GM23248 (cell line): ENCODE data around the gene HLCS. TPM values are rescaled to one million over a fixed set of nuclear protein-coding genes. Genes with fewer than 3 reads are reported as not detected.

Experiments
- DNase-seq: peaks from one replicate; pipeline ENCODE4 v3.0.0-alpha.2; 2015
- H2AFZ ChIP-seq: fragments of 200-600 bp; sonication (generic); 2 replicates; pipeline ENCODE4 v1.6.1; 2016; ENCODE audit warnings: antibody characterized with exemption
- H3F3A ChIP-seq: fragments of 200-600 bp; sonication (generic); 2 replicates; pipeline ENCODE4 v1.6.1; 2016; ENCODE audit warnings: mild to moderate bottlenecking, antibody characterized with exemption, mixed run types; ENCODE audit not compliant: insufficient read depth
- H3K27ac ChIP-seq: fragments of 200-600 bp; sonication (generic); 2 replicates; pipeline ENCODE4 v1.5.1; 2016; ENCODE audit warnings: mild to moderate bottlenecking
- H3K27me3 ChIP-seq: fragments of 200-600 bp; sonication (generic); replicated peaks from 2 replicates; pipeline ENCODE4 v1.6.1; 2016; ENCODE audit warnings: mild to moderate bottlenecking; ENCODE audit not compliant: insufficient read depth
- H3K36me3 ChIP-seq: fragments of 200-600 bp; sonication (generic); 2 replicates; pipeline ENCODE4 v1.6.1; 2016; ENCODE audit warnings: low read depth, mild to moderate bottlenecking
- H3K4me1 ChIP-seq: fragments of 200-600 bp; sonication (generic); 2 replicates; pipeline ENCODE4 v1.6.1; 2016; ENCODE audit warnings: mild to moderate bottlenecking; ENCODE audit not compliant: insufficient read depth
- H3K4me2 ChIP-seq: fragments of 200-600 bp; sonication (generic); one replicate; pipeline ENCODE4 v1.6.1; 2016; ENCODE audit warnings: mild to moderate bottlenecking; ENCODE audit not compliant: unreplicated experiment
- H3K4me3 ChIP-seq: fragments of 200-600 bp; sonication (generic); 2 replicates; pipeline ENCODE4 v1.5.1; 2016; ENCODE audit warnings: mild to moderate bottlenecking
- H3K79me2 ChIP-seq: fragments of 200-600 bp; sonication (generic); 2 replicates; pipeline ENCODE4 v1.6.1; 2016; ENCODE audit warnings: mild to moderate bottlenecking; ENCODE audit not compliant: insufficient read depth
- H3K9ac ChIP-seq: fragments of 200-600 bp; sonication (generic); 2 replicates; pipeline ENCODE4 v1.6.1; 2016; ENCODE audit warnings: mild to moderate bottlenecking
- H3K9me2 ChIP-seq: fragments of 200-600 bp; sonication (generic); 2 replicates; pipeline ENCODE4 v1.6.1; 2016; ENCODE audit warnings: mixed run types, mild to moderate bottlenecking, moderate library complexity; ENCODE audit not compliant: insufficient read depth
- H3K9me3 ChIP-seq: fragments of 200-600 bp; sonication (generic); one replicate; pipeline ENCODE4 v1.6.1; 2017; ENCODE audit warnings: low read depth
- H4K20me1 ChIP-seq: fragments of 200-600 bp; sonication (generic); 2 replicates; pipeline ENCODE4 v1.6.0; 2016; ENCODE audit not compliant: insufficient read depth
- EZH2 ChIP-seq: fragments of 200-600 bp; sonication (generic); IDR thresholded peaks from 2 replicates; pipeline ENCODE4 v1.6.1; 2018; ENCODE audit warnings: antibody characterized with exemption, mild to moderate bottlenecking; ENCODE audit not compliant: insufficient read depth, poor library complexity, severe bottlenecking
- EZH2phosphoT487 ChIP-seq: fragments of 200-600 bp; sonication (generic); IDR thresholded peaks from 2 replicates; pipeline ENCODE4 v1.6.1; 2018; ENCODE audit warnings: antibody characterized with exemption, moderate library complexity, mild to moderate bottlenecking, low read depth; ENCODE audit not compliant: insufficient read depth
- WGBS, 2 experiments: methylation state at CpG; one replicate each; pipeline ENCODE4 v1.1.6; 2015 to 2017; ENCODE audit warnings: low lambda C conversion rate in 2 of 2, low coverage in 1 of 2; ENCODE audit errors: missing lambda C conversion rate in 2 of 2; 5-methylcytosine and 5-hydroxymethylcytosine counted together
- in situ Hi-C: fragments of 300-500 bp; cut with MboI; formaldehyde crosslinking; loops from 2 replicates; pipeline ENCODE4 v1.15.0; 2020
- polyA plus RNA-seq: library from polyadenylated mRNA; unstranded; fragments of >200 nt; fragmentation: Nextera tagmentation; extraction: Ambion mirVana; gene quantifications from 2 replicates; pipeline ENCODE4 v1.2.1, GENCODE V29; 2016
- total RNA-seq: library from RNA; depleted of rRNA; stranded (reverse); fragments of >200 nt; shearing (Covaris generic); gene quantifications from 2 replicates; pipeline ENCODE4 v1.2.3, GENCODE V29; 2014

Gene HLCS
- total and polyA plus RNA-seq, 2 experiments from 2014 or later = 21.4 to 42.5 TPM

GRCh38 chr21:36904093-36904666 lies 62.3 kb downstream of the HLCS start:
- WGBS, 2 experiments = 75 to 77% methylated on average over 3 of the region's 3 CpGs
- Histone ChIP-seq H3F3A (peaks cover under 1% of the 10 kb centered on the region; the same call in 1 of the 2 replicates), H2AFZ (no peak overlapping the region), H3K9ac (no peak overlapping the region), H3K27ac (no peak overlapping the region), H3K36me3 (no peaks in the 10 kb centered on the region), H3K9me3 (no peaks in the 10 kb centered on the region), H3K4me2 (no peak overlapping the region), H3K79me2 (peaks cover 35% of the 10 kb centered on the region), H3K4me3 (no peak overlapping the region), H3K9me2 (no peaks in the 10 kb centered on the region), H4K20me1 (no peaks in the 10 kb centered on the region), H3K27me3 (no peaks in the 10 kb centered on the region), H3K4me1 (peaks cover 3% of the 10 kb centered on the region)
- no peak for DNase-seq
- in situ Hi-C loops = no loop called here
- TF ChIP-seq EZH2 (no peak), EZH2phosphoT487 (no peak)

- Histone ChIP-seq H3K27me3 (no peaks in the 10 kb centered on the region), H3K27ac (no peak overlapping the region), H3K4me3 (no peak overlapping the region), H4K20me1 (no peaks in the 10 kb centered on the region), H3K9me2 (no peaks in the 10 kb centered on the region), H3K4me2 (no peak overlapping the region), H3K36me3 (no peaks in the 10 kb centered on the region), H3K4me1 (no peaks in the 10 kb centered on the region), H3F3A (no peaks in the 10 kb centered on the region), H2AFZ (no peak overlapping the region), H3K9me3 (no peaks in the 10 kb centered on the region), H3K79me2 (peaks cover 21% of the 10 kb centered on the region), H3K9ac (no peak overlapping the region)
- 86 to 89% methylated on average over 5 of the region's 5 CpGs for WGBS, 2 experiments
- in situ Hi-C loops = no loop called here
- DNase-seq = peak; percentile 28
- TF ChIP-seq EZH2phosphoT487 = no peak
- no peak for TF ChIP-seq EZH2
Observed at GRCh38 chr21:36902793-36903192, 63.7 kb downstream of the HLCS start.

GRCh38 chr21:36902331-36902730 lies 64.1 kb downstream of the HLCS start:
- Histone ChIP-seq H3K27me3 (no peaks in the 10 kb centered on the region), H3K9me3 (no peaks in the 10 kb centered on the region), H2AFZ (no peak overlapping the region), H3K36me3 (no peaks in the 10 kb centered on the region), H3K9ac (no peak overlapping the region), H3K4me3 (no peak overlapping the region), H3K4me1 (no peaks in the 10 kb centered on the region), H3K79me2 (peaks cover 18% of the 10 kb centered on the region), H3K4me2 (no peak overlapping the region), H3F3A (no peaks in the 10 kb centered on the region), H3K9me2 (no peaks in the 10 kb centered on the region), H3K27ac (no peak overlapping the region), H4K20me1 (no peaks in the 10 kb centered on the region)
- DNase-seq = no peak
- TF ChIP-seq EZH2 (no peak), EZH2phosphoT487 (no peak)
- WGBS, 2 experiments = 73 to 82% methylated on average over 7 to 8 of the region's 8 CpGs
- in situ Hi-C loops = no loop called here

- Histone ChIP-seq H3K4me2 (no peak overlapping the region), H3K4me3 (no peak overlapping the region), H3K9ac (no peak overlapping the region), H3K9me3 (no peaks in the 10 kb centered on the region), H3K27ac (no peak overlapping the region), H3F3A (no peaks in the 10 kb centered on the region), H3K4me1 (no peaks in the 10 kb centered on the region), H2AFZ (no peak overlapping the region), H3K27me3 (no peaks in the 10 kb centered on the region), H3K36me3 (0 out of 2 replicates have a peak, but pooled peaks cover 2% of the 10 kb centered on the region), H3K79me2 (peaks cover 18% of the 10 kb centered on the region), H4K20me1 (no peaks in the 10 kb centered on the region), H3K9me2 (no peaks in the 10 kb centered on the region)
- 82% methylated on average over 6 of the region's 6 CpGs for WGBS, 2 experiments
- TF ChIP-seq EZH2phosphoT487 = no peak
- TF ChIP-seq EZH2 = no peak
- no peak for DNase-seq
- in situ Hi-C loops = no loop called here
Observed at GRCh38 chr21:36901575-36901974, 64.9 kb downstream of the HLCS start.
